IMR-90 (cell line): ENCODE data around the gene BMP3. TPM values are rescaled to one million over a fixed set of nuclear protein-coding genes. Genes with fewer than 3 reads are reported as not detected.

Experiments used
- ATAC-seq: fragments of 200-7000 bp; cut with Tn5 transposase; 2 replicates; pipeline ENCODE4 v1.9.1; 2020; ENCODE audit warnings: low read depth, mild to moderate bottlenecking, moderate library complexity
- BruUV-seq: library from RNA; stranded (reverse); fragments of 400-500 nt; replicated peaks from 2 replicates; lab custom pipeline; 2021; lab: Mats Ljungman, UMichigan
- CTCF ChIA-PET: fragments of 300-600 bp; formaldehyde crosslinking; extraction: SDS; loops from one replicate; lab custom pipeline; 2021; ENCODE audit warnings: antibody characterized with exemption; lab: Yijun Ruan, JAX
- POLR2A ChIA-PET: fragments of 300-600 bp; sonication (Branson Sonifier 250); formaldehyde crosslinking; loops from one replicate; lab custom pipeline; 2022; ENCODE audit warnings: antibody characterized with exemption; ENCODE audit not compliant: unreplicated experiment; lab: Charles Lee
- DNase-seq: peaks from one replicate; pipeline ENCODE4 v3.0.0; 2013
- H2AFZ ChIP-seq: replicated peaks from 2 replicates; pipeline ENCODE3; 2013; ENCODE audit warnings: low read length, mild to moderate bottlenecking; ENCODE audit not compliant: poor library complexity
- H2AK5ac ChIP-seq: 2 replicates; pipeline ENCODE4 v1.6.1; 2013; ENCODE audit warnings: low read depth, low read length, inconsistent platforms
- H2AK9ac ChIP-seq: replicated peaks from 2 replicates; pipeline ENCODE3; 2013; ENCODE audit warnings: mild to moderate bottlenecking, low read depth, low read length, moderate library complexity; ENCODE audit not compliant: poor library complexity
- H2BK120ac ChIP-seq: 2 replicates; pipeline ENCODE4 v1.6.1; 2013; ENCODE audit warnings: low read depth, low read length, inconsistent platforms
- H2BK15ac ChIP-seq: 3 replicates; pipeline ENCODE4 v1.6.1; 2013; ENCODE audit warnings: low read depth, low read length, inconsistent platforms
- H2BK20ac ChIP-seq: 2 replicates; pipeline ENCODE4 v1.6.1; 2013; ENCODE audit warnings: low read depth, mild to moderate bottlenecking, inconsistent platforms, low read length, moderate library complexity
- H2BK5ac ChIP-seq: 2 replicates; pipeline ENCODE4 v1.6.1; 2013; ENCODE audit warnings: mild to moderate bottlenecking, low read depth, low read length, inconsistent platforms; ENCODE audit not compliant: poor library complexity, severe bottlenecking
- H3K14ac ChIP-seq: replicated peaks from 2 replicates; pipeline ENCODE4 v1.6.1; 2013; ENCODE audit warnings: low read depth, low read length, inconsistent platforms
- H3K18ac ChIP-seq: 2 replicates; pipeline ENCODE4 v1.6.1; 2013; ENCODE audit warnings: low read depth, low read length, control low read depth
- H3K23ac ChIP-seq: 2 replicates; pipeline ENCODE4 v1.6.1; 2013; ENCODE audit warnings: low read depth, low read length, inconsistent platforms
- H3K27ac ChIP-seq: 2 replicates; pipeline ENCODE4 v1.5.1; 2013; ENCODE audit warnings: mild to moderate bottlenecking, control low read depth, low read length; ENCODE audit not compliant: insufficient read depth
- H3K27me3 ChIP-seq: 2 replicates; pipeline ENCODE4 v1.6.1; 2013; ENCODE audit warnings: low read length; ENCODE audit not compliant: control insufficient read depth, insufficient read depth
- H3K36me3 ChIP-seq: 2 replicates; pipeline ENCODE4 v1.6.1; 2013; ENCODE audit warnings: low read length, mixed read lengths; ENCODE audit not compliant: control insufficient read depth, insufficient read depth
- H3K4ac ChIP-seq: 2 replicates; pipeline ENCODE4 v1.6.1; 2013; ENCODE audit warnings: low read depth, low read length, inconsistent platforms
- H3K4me1 ChIP-seq: 2 replicates; pipeline ENCODE4 v1.6.1; 2013; ENCODE audit warnings: low read length, mixed read lengths; ENCODE audit not compliant: control insufficient read depth, insufficient read depth
- H3K4me2 ChIP-seq: 2 replicates; pipeline ENCODE4 v1.6.1; 2013; ENCODE audit warnings: low read depth, mild to moderate bottlenecking, control low read depth, low read length, moderate library complexity
- H3K4me3 ChIP-seq: 2 replicates; pipeline ENCODE4 v1.5.1; 2013; ENCODE audit warnings: low read depth, mild to moderate bottlenecking, control low read depth, low read length, moderate library complexity; ENCODE audit not compliant: insufficient read depth
- H3K56ac ChIP-seq: 2 replicates; pipeline ENCODE4 v1.6.1; 2013; ENCODE audit warnings: low read length, inconsistent platforms; ENCODE audit not compliant: insufficient read depth; ENCODE audit errors: extremely low read depth
- H3K79me1 ChIP-seq, 2 experiments: 2 replicates each; pipeline ENCODE4 v1.6.1; 2013; ENCODE audit warnings: low read length in 2 of 2, inconsistent platforms in 1 of 2, low read depth in 1 of 2
- H3K9ac ChIP-seq: 2 replicates; pipeline ENCODE4 v1.6.1; 2013; ENCODE audit warnings: low read depth, low read length, control low read depth
- H3K9me1 ChIP-seq: 2 replicates; pipeline ENCODE4 v1.6.1; 2013; ENCODE audit warnings: low read length, inconsistent platforms; ENCODE audit not compliant: insufficient read depth
- H3K9me3 ChIP-seq: 2 replicates; pipeline ENCODE4 v1.6.1; 2013; ENCODE audit warnings: low read length; ENCODE audit not compliant: control insufficient read depth, insufficient read depth
- H4K20me1 ChIP-seq: 2 replicates; pipeline ENCODE4 v1.6.1; 2013; ENCODE audit warnings: low read length, inconsistent platforms; ENCODE audit not compliant: insufficient read depth
- H4K5ac ChIP-seq: 2 replicates; pipeline ENCODE4 v1.6.1; 2013; ENCODE audit warnings: mild to moderate bottlenecking, low read depth, low read length, control low read depth
- H4K8ac ChIP-seq, 2 experiments: 2 replicates each; pipeline ENCODE4 v1.6.1; 2013; ENCODE audit warnings: low read depth in 2 of 2, low read length in 2 of 2, control low read depth in 1 of 2, inconsistent platforms in 1 of 2
- H4K91ac ChIP-seq: 2 replicates; pipeline ENCODE4 v1.6.1; 2013; ENCODE audit warnings: low read depth, low read length, inconsistent platforms; ENCODE audit not compliant: insufficient read depth
- MAFK ChIP-seq: IDR thresholded peaks from 2 replicates; pipeline ENCODE4 v1.6.1; 2012; ENCODE audit warnings: low read depth, low read length, improper control_type of control experiment
- whole genome bisulfite sequencing, 2 experiments: methylation state at CpG; one replicate each; pipeline versions ENCODE4 v1.1.5 to v1.1.7; 2013; ENCODE audit warnings: missing lambda C conversion rate in 2 of 2; ENCODE audit not compliant: insufficient read length in 1 of 2; ENCODE audit errors: extremely low coverage in 2 of 2; 5-methylcytosine and 5-hydroxymethylcytosine counted together
- dilution Hi-C: fragments of 300-500 bp; cut with HindIII; formaldehyde crosslinking; loops from one replicate; pipeline ENCODE4 v1.14.3; 2018; ENCODE audit warnings: low sequenced_read_pairs; ENCODE audit not compliant: unreplicated experiment
- in situ Hi-C: fragments of 300-500 bp; cut with MboI; formaldehyde crosslinking; loops from 3 replicates; pipeline ENCODE4 v1.14.3; 2019; ENCODE audit warnings: low sequenced_read_pairs, inconsistent platforms, mixed read lengths
- intact Hi-C: fragments of 100-400 bp; cut with micrococcal nuclease; formaldehyde crosslinking; loops from 2 replicates; pipeline ENCODE4 v1.10.0; 2022
- polyA plus RNA-seq, 3 experiments: library from polyadenylated mRNA; depleted of rRNA; stranded (reverse); fragments of >200 nt; gene quantifications; 2 replicates each; pipeline ENCODE4 v1.2.3, GENCODE V29; 2012; ENCODE audit warnings: low replicate concordance in 1 of 3
- total RNA-seq: library from RNA; depleted of rRNA; stranded (reverse); fragments of >200 nt; gene quantifications from 2 replicates; pipeline ENCODE4 v1.2.3, GENCODE V29; 2012

Gene BMP3
- total and polyA plus RNA-seq, 2 of the 4 experiments (the other 2 are of a cell fraction): under 0.01 to 0.10 TPM

GRCh38 chr4:81021981-81022380 is 8.5 kb upstream of the BMP3 start:
- dilution Hi-C loops: no loop called here
- Histone ChIP-seq H4K91ac (no peak overlapping the region), H2AK5ac (no peak overlapping the region), H3K9me1 (no peaks in the 10 kb centered on the region), H3K18ac (no peak overlapping the region), H3K36me3 (no peaks in the 10 kb centered on the region), H3K4me3 (no peak overlapping the region), H3K27me3 (peaks cover 23% of the 10 kb centered on the region), H2BK120ac (no peak overlapping the region), H3K4ac (no peak overlapping the region), H4K8ac (no peak overlapping the region), H3K27ac (no peak overlapping the region), H3K23ac (no peak overlapping the region), H3K4me2 (no peak overlapping the region), H4K5ac (no peak overlapping the region), H2BK20ac (no peak overlapping the region), H3K9me3 (no peaks in the 10 kb centered on the region), H3K56ac (no peak overlapping the region), H2AFZ (no peak overlapping the region), H2AK9ac (no peak overlapping the region), H2BK5ac (no peak overlapping the region), H3K9ac (no peak overlapping the region), H3K79me1 (no peaks in the 10 kb centered on the region), H2BK15ac (no peak overlapping the region), H4K20me1 (no peaks in the 10 kb centered on the region), H3K14ac (no peak overlapping the region), H3K4me1 (no peaks in the 10 kb centered on the region)
- WGBS, 2 experiments: no CpG with 5 or more reads among the region's 1 CpG
- ATAC-seq (no peak), DNase-seq (no peak)
- intact Hi-C loops: no loop called here
- ChIA-PET CTCF (interaction anchor here (1.0 to 1.6 kb wide), 2 partner anchors 18 to 659 kb away, joined by 3 to 4 read pairs; no protein-coding TSS in a partner anchor), POLR2A (no interaction called here)
- TF ChIP-seq MAFK: no peak
- BruUV-seq: no TSS peak
- in situ Hi-C loops: no loop called here
